GM13977 (cell line): Measurements from ENCODE around the gene RFX1.

ENCODE experiments used
- DNase-seq: peaks from one replicate; pipeline ENCODE4 v3.0.0; 2012; ENCODE audit warnings: low spot score
- in situ Hi-C: fragments of 300-500 bp; cut with MboI; formaldehyde crosslinking; loops from one replicate; pipeline ENCODE4 v1.12.0; 2022; ENCODE audit warnings: low sequenced_read_pairs, low pct_unique_long_range_greater_than_20kb, mixed read lengths, inconsistent platforms; ENCODE audit not compliant: unreplicated experiment
- TF ChIP-seq, protein P1 (sequence below): IDR thresholded peaks from 2 replicates; pipeline ENCODE4 v1.5.1; 2012; ENCODE audit warnings: mild to moderate bottlenecking, control low read depth; ENCODE audit not compliant: insufficient read depth; ENCODE audit errors: extremely low read depth, missing control alignments

The RFX1 gene

DNA sequence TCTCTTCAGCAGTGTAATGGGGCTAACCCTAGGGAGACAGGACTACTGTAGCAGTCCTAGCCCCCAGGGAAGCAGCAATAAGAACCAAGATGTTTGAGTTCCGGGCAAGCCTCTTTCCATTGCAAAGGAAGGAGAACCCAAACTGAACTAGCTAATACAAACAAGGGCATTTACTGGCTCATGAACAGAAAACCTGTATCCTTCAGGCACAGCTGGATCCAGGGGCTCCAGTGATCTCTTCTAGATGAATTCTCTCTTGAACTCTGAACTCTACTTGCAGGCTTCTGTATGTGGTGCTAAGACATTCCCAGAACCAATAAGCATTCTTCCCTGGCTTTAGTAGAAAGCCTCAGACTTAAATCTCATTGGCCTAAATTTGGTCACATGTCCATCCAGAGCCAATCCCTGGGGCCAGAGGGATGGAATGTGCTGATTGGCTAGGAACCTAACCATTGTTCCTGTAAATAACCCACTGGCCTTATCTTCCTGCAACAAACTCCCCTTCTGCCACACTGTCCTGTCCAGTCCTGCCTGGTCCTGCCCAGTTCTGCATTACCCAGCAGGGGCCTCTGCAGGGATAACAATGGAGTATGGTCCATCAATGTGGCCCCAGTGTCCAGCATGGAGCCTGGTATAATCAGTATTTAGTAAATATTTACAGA, 64.0 kb downstream of the RFX1 start:
- in situ Hi-C loops: no loop called here
- DNase-seq: no peak
- TF ChIP-seq, protein P1, sequence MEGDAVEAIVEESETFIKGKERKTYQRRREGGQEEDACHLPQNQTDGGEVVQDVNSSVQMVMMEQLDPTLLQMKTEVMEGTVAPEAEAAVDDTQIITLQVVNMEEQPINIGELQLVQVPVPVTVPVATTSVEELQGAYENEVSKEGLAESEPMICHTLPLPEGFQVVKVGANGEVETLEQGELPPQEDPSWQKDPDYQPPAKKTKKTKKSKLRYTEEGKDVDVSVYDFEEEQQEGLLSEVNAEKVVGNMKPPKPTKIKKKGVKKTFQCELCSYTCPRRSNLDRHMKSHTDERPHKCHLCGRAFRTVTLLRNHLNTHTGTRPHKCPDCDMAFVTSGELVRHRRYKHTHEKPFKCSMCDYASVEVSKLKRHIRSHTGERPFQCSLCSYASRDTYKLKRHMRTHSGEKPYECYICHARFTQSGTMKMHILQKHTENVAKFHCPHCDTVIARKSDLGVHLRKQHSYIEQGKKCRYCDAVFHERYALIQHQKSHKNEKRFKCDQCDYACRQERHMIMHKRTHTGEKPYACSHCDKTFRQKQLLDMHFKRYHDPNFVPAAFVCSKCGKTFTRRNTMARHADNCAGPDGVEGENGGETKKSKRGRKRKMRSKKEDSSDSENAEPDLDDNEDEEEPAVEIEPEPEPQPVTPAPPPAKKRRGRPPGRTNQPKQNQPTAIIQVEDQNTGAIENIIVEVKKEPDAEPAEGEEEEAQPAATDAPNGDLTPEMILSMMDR: no peak

DNA sequence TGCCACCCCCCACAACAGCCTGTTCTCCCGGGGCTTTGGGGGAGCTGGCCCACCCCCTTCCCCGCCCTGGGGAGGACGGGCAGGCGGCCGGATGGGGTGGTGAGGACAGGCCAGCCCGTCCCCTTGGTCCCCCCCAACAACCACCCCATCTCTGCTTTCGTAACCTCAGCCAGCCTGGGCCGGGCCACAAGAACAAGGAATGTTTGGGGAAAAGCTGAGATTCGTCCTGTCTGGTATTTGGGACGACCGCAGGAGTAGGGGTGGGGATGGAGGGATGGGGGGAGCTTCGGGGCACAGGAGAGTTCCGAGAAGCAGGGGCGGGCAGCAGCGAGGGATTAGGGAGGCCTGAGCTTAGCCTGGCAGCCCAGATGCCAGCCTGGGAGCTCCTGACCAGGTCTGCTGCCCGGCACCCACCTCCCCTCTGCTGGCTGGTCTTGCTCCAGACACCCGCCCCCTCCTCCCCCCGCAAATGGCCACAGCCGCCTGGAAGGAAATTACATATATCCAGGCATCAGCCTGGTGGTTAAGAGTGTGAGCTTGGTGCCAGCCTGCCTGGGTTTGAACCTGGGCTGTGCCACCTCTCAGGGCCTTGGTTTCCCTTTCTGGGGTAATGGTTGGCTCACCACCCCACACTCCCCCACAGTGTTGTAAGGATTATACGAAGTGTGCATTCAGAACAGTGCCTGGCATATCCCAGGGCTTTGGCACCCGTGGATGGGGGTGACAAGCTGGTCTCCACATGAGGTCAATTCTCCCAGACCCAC, 67.6 kb downstream of the RFX1 start, which contains the start of gene PODNL1:
PODNL1 (minus strand) TSS at position 117 of the 764 bp plus-strand sequence. CDS start 236 bp downstream, outside the sequence.
- DNase-seq: no peak
- TF ChIP-seq, protein P1: no peak
- in situ Hi-C loops: no loop called here

DNA sequence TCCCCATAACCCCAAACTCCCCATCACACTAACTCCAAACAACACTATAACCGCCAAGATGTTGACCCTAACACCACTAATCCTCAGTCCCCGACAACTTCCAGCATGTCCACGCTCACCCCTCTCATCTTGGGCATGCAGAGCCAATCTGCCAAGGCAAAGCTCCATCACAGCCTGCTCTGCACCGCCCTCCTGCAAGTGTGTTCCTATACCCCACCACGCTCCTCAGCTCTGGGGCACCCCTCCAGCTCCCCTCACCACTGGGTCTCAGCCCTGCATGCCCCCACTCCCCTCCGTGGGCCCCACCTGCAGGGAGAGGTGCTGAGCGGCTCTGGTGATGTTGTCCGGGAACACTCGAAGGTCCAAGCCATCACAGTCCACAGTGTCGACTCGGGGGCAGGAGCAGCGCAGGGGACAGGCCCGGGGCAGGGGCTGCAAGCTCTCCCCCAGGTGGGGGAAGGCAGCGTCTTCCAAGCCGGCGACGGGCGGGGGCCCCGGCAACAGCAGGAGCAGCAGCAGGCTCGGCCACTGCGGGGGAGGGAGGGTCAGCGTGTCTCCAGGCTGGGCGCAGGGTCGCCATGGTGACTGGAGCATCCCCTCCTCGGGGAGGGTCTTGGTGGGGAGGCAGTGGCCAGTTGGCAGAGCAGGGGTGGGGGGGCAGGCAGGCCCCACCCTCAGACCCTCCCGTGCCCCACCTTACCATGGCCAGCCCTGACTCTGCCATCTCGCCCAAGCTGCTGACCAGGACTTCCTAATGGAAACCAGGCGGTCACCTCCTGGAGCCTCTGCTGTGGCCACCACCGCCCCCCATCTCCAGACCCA, 68.4 kb downstream of the RFX1 start:
- no peak for DNase-seq

DNA sequence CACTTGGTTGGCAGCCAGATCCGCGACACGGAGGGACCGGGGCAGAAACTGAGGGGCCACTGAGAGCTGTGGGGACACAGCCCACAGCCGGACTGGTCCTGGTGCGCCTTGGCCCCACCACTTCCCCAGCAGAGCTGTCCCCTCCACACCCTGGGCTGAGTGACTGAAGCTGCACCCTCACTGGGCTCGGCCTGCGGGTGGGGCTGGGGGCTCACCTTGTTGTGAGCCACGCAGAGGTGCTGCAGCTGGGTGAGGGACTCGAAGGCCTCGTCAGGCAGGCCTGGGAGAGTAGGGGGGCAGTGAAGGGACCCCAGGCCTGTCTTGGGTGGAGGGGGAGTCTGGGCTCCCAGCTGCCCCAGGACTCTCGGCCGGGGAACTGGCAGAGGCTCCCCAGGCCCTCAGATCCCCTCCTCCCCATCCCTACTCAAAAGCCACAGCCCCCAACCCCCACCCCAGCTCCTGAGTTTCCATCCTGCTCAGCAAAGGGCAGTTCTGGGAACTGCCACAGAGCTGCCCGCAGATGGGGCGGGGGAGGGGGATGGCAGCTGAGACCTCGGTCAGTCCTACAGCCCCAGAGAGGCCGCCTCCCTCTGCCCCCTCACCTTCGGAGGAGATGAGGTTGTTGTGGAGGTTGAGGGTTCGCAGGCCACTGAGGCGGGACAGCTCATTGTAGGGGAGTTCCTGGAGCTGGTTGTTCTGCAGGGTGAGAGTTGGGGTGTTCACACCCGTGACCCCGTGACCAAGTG, 70.2 kb downstream of the RFX1 start:
- in situ Hi-C loops: no loop called here
- TF ChIP-seq, protein P1: no peak
- no peak for DNase-seq

More for the DNA sequence above, 68.4 kb downstream of the RFX1 start:
- in situ Hi-C loops: no loop called here
- TF ChIP-seq, protein P1: no peak

DNA sequence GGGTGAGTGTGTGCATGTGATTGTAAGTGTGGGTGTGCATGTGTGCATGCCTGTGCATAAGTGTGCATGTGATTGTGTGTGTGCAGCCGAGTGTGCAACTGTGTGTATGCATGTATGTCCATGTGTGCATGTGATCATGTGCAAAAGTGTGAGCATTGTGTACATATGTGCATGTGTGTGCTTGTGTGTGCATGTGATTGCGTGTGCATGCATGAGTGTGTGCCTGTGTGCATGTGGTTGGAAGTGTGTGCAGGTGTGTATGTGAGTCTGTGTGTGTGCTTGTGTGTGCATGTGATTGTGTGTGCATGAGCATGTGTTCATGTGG, 71.4 kb downstream of the RFX1 start:
- no peak for DNase-seq
- in situ Hi-C loops: no loop called here
- TF ChIP-seq, protein P1: no peak

DNA sequence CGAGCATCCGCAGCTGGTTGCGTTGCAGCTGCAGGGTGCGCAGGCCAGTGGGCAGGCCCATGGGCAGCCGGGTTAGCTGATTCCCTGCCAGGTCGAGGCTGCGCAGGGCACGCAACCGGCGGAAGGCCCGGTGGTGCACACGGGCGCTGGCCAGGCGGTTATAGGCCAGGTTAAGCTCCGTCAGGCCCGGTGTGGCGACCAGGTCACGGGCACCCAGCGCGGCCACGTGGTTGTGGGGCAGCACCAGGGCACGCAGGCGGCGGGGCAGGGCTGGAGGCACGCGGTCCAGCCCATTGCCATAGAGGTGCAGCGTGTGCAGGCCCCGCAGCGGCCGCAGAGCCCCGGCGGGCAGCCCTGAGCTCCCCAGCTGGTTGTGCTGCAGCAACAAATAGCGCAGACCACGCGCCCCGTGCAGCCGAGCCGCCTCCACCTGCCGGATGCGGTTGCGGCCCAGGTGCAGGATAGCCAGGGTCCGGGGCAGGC, 73.2 kb downstream of the RFX1 start:
- in situ Hi-C loops: no loop called here
- TF ChIP-seq, protein P1: no peak
- no peak for DNase-seq
